ENCODE results near the gene SRP68. TPM values are rescaled to one million over a fixed set of nuclear protein-coding genes. Genes with fewer than 3 reads are reported as not detected.

The SRP68 gene
- total and polyA plus RNA-seq, 2 of the 8 experiments (the other 6 are each of a cell fraction or from before 2014, with no cell fraction given) = 57.7 to 83.5 TPM

DNA sequence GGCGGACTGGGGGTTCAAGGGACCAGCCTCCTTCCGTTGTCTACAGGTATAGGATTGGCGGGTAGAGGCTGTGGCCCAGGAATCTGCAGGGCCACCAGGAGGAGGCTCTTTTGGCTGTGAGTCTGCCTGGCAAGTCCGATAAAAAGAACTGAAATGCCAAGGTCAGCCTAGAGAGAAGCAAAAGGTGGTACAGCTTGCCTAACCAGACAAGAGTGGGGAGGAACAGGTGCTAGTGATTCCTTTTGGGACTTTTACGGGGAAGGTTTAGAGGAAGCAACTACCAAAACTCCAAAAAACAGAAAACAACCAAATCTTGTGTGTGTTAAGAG is 39.6 kb downstream of the SRP68 start (continued):
- TF ChIP-seq BCL11A (IDR thresholded peaks at IDR 0.05; ENCODE audit: low read depth in 2 of 2, low read length in 2 of 2) (no peak), ATF2 (IDR thresholded peaks at IDR 0.05; ENCODE audit: low read length) (no peak), PHF8 (conservative IDR thresholded peaks at IDR 0.05; ENCODE audit: low read depth, low read length) (no peak)

Data from H1 (cell line).